ENCODE measurements around the gene TPD52L2. TPM values are rescaled to one million over a fixed set of nuclear protein-coding genes. Genes with fewer than 3 reads are reported as not detected.

Gene TPD52L2
- polyA plus RNA-seq, 2 of the 4 experiments (the other 2 are of a cell fraction): 86.3 to 99.0 TPM

DNA sequence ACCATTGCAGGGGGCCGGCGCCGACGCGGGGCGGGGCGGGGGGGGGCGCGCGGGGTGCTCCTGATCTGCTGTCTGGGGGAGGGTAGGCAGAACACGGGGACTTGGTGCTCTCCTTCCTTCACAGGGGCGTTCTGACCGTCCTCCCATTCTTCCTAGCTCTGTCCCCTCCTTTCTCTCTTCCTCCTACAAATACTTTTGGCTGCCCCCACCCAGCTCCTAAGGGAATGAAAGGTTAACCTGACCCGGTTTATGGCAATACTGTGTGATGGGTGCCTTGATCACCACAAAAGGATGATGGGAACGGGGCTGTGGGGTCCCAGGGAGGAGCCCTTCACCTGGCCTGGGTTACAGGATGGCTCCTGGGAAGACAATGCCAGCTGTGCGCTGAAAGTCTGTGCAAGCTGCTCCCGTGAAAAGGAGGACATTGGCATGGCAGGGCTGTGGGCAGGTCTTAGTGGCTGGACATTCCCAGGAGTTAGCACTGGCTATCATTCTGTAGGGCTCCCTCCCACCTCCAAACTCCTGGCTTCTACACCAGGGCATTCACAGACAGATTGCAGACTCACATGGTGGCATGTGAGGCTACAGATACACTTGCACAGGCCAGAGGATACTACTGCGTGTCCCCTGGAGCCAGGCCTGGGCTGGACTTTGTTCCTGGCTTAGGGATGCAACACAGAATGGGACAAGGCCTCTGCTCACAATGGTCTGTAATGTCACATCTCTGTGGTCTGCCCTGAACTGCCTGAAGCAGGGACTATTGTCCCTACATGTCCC lies 1.9 kb upstream of the TPD52L2 start:
- POLR2A ChIA-PET: no interaction called here
- CTCF ChIA-PET: interaction anchor here (0.6 to 3.6 kb wide), 27 partner anchors 9 to 326 kb away, joined by 3 to 18 read pairs (median 3); partner anchors contain the start of genes DNAJC5, PTK6 and UCKL1
- peak overlapping the region; percentile 95 for H3K4me3 ChIP-seq
- peaks cover 14% of the 10 kb centered on the region; the same call in 2 of the 3 replicates for H3K4me1 ChIP-seq
- TF ChIP-seq ATOH8 (CRISPR knock-in tag; IDR thresholded peaks at IDR 0.05; ENCODE audit: low read depth) (no peak), SREBF2 (IDR thresholded peaks at IDR 0.05) (no peak), JUN (IDR thresholded peaks at IDR 0.05) (no peak), EHF (CRISPR knock-in tag; IDR thresholded peaks at IDR 0.05) (no peak), FOSL2 (IDR thresholded peaks at IDR 0.05) (no peak), FOSL2 (CRISPR knock-in tag; IDR thresholded peaks at IDR 0.05) (no peak), MAZ (IDR thresholded peaks at IDR 0.05; ENCODE audit: borderline replicate concordance, low read depth, low read length) (no peak), CBX8 (IDR thresholded peaks at IDR 0.05) (no peak), ESRRA (IDR thresholded peaks at IDR 0.05; ENCODE audit: borderline replicate concordance, low read length) (no peak), NFE2L2 (conservative IDR thresholded peaks at IDR 0.05; ENCODE audit: low read length) (no peak), ZNF302 (CRISPR knock-in tag; IDR thresholded peaks at IDR 0.05) (no peak), HMGXB4 (CRISPR knock-in tag; IDR thresholded peaks at IDR 0.05; ENCODE audit: borderline replicate concordance) (no peak), MAFK (IDR thresholded peaks at IDR 0.05; ENCODE audit: partially characterized antibody) (no peak), REST (IDR thresholded peaks at IDR 0.05) (no peak), CHD4 (IDR thresholded peaks at IDR 0.05; ENCODE audit: borderline replicate concordance) (no peak), BCL3 (IDR thresholded peaks at IDR 0.05) (no peak), EHMT2 (IDR thresholded peaks at IDR 0.05; ENCODE audit: low read depth) (no peak)
- TF ChIP-seq, protein P1, sequence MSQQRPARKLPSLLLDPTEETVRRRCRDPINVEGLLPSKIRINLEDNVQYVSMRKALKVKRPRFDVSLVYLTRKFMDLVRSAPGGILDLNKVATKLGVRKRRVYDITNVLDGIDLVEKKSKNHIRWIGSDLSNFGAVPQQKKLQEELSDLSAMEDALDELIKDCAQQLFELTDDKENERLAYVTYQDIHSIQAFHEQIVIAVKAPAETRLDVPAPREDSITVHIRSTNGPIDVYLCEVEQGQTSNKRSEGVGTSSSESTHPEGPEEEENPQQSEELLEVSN (IDR thresholded peaks at IDR 0.05; ENCODE audit: borderline replicate concordance, low read depth): no peak
- H3K27ac ChIP-seq: peak overlapping the region; percentile 91 to 95
- DNase-seq (ENCODE audit: low read depth in 1 of 2, low spot score in 1 of 2) (no peak), FAIRE-seq (no peak), ATAC-seq (no peak)
- peak overlapping the region; percentile 74 for H3K4me2 ChIP-seq
- no peaks in the 10 kb centered on the region for H3K9me3 ChIP-seq
- 90% methylated on average over 18 of the region's 18 CpGs for WGBS (ENCODE audit: missing lambda C conversion rate)

All from A549 (cell line).